ENCODE measurements around the gene DMD.

Gene DMD

GRCh38 chrX:31301941-31302340 is 1909.4 kb downstream of the DMD start:
- Histone ChIP-seq H3K79me2 (ENCODE audit: insufficient read depth, low read length) (no peaks in the 10 kb centered on the region), H3K4me1 (ENCODE audit: insufficient read depth, low read length, poor library complexity, severe bottlenecking) (no peaks in the 10 kb centered on the region), H3K36me3 (ENCODE audit: insufficient read depth, low read length) (no peaks in the 10 kb centered on the region), H2AFZ (ENCODE audit: low read length) (no peak overlapping the region), H3F3A (ENCODE audit: low read depth) (no peaks in the 10 kb centered on the region), H3K9me2 (replicated peaks; ENCODE audit: low read depth, low read length) (no peaks in the 10 kb centered on the region), H3K9me3 (ENCODE audit: insufficient read depth, low read depth, low read length) (no peaks in the 10 kb centered on the region), H3K4me3 (ENCODE audit: low read length, poor library complexity, severe bottlenecking) (no peak overlapping the region), H3K4me2 (ENCODE audit: low read depth, low read length, poor library complexity, severe bottlenecking) (no peak overlapping the region), H4K20me1 (ENCODE audit: insufficient read depth, low read length, poor library complexity, severe bottlenecking) (no peaks in the 10 kb centered on the region), H3K9ac (ENCODE audit: low read depth, low read length, poor library complexity, severe bottlenecking) (no peak overlapping the region), H3K27me3 (ENCODE audit: insufficient read depth, low read length, poor library complexity, severe bottlenecking) (no peaks in the 10 kb centered on the region)
- TF ChIP-seq CTCF (conservative IDR thresholded peaks at IDR 0.05; ENCODE audit: low read length) = no peak
- TF ChIP-seq EZH2phosphoT487 (IDR thresholded peaks at IDR 0.05; ENCODE audit: borderline replicate concordance) = no peak

GRCh38 chrX:31301203-31301602 is 1910.1 kb downstream of the DMD start:
- Histone ChIP-seq H3K79me2 (ENCODE audit: insufficient read depth, low read length) (no peaks in the 10 kb centered on the region), H3K36me3 (ENCODE audit: insufficient read depth, low read length) (no peaks in the 10 kb centered on the region), H3K4me1 (ENCODE audit: insufficient read depth, low read length, poor library complexity, severe bottlenecking) (no peaks in the 10 kb centered on the region), H3K9me3 (ENCODE audit: insufficient read depth, low read depth, low read length) (no peaks in the 10 kb centered on the region), H3K27me3 (ENCODE audit: insufficient read depth, low read length, poor library complexity, severe bottlenecking) (no peaks in the 10 kb centered on the region), H4K20me1 (ENCODE audit: insufficient read depth, low read length, poor library complexity, severe bottlenecking) (no peaks in the 10 kb centered on the region), H3F3A (ENCODE audit: low read depth) (no peaks in the 10 kb centered on the region), H3K9me2 (replicated peaks; ENCODE audit: low read depth, low read length) (no peaks in the 10 kb centered on the region), H3K4me2 (ENCODE audit: low read depth, low read length, poor library complexity, severe bottlenecking) (no peak overlapping the region), H3K9ac (ENCODE audit: low read depth, low read length, poor library complexity, severe bottlenecking) (no peak overlapping the region), H3K4me3 (ENCODE audit: low read length, poor library complexity, severe bottlenecking) (no peak overlapping the region), H2AFZ (ENCODE audit: low read length) (no peak overlapping the region)
- no peak for TF ChIP-seq CTCF (conservative IDR thresholded peaks at IDR 0.05; ENCODE audit: low read length)
- TF ChIP-seq EZH2phosphoT487 (IDR thresholded peaks at IDR 0.05; ENCODE audit: borderline replicate concordance) = no peak

GRCh38 chrX:31298916-31299315 is 1912.4 kb downstream of the DMD start:
- no peaks in the 10 kb centered on the region for H3K4me1 ChIP-seq (ENCODE audit: insufficient read depth, low read length, poor library complexity, severe bottlenecking)
- H3K9me2 ChIP-seq (replicated peaks; ENCODE audit: low read depth, low read length) = no peaks in the 10 kb centered on the region
- no peak overlapping the region for H3K9ac ChIP-seq (ENCODE audit: low read depth, low read length, poor library complexity, severe bottlenecking)
- no peaks in the 10 kb centered on the region for H3K79me2 ChIP-seq (ENCODE audit: insufficient read depth, low read length)
- H3K27me3 ChIP-seq (ENCODE audit: insufficient read depth, low read length, poor library complexity, severe bottlenecking) = no peaks in the 10 kb centered on the region
- no peaks in the 10 kb centered on the region for H3K9me3 ChIP-seq (ENCODE audit: insufficient read depth, low read depth, low read length)
- no peaks in the 10 kb centered on the region for H3K36me3 ChIP-seq (ENCODE audit: insufficient read depth, low read length)
- no peaks in the 10 kb centered on the region for H3F3A ChIP-seq (ENCODE audit: low read depth)
- TF ChIP-seq CTCF (conservative IDR thresholded peaks at IDR 0.05; ENCODE audit: low read length) (no peak), EZH2phosphoT487 (IDR thresholded peaks at IDR 0.05; ENCODE audit: borderline replicate concordance) (no peak)
- H2AFZ ChIP-seq (ENCODE audit: low read length) = no peak overlapping the region
- no peaks in the 10 kb centered on the region for H4K20me1 ChIP-seq (ENCODE audit: insufficient read depth, low read length, poor library complexity, severe bottlenecking)
- H3K4me2 ChIP-seq (ENCODE audit: low read depth, low read length, poor library complexity, severe bottlenecking) = no peak overlapping the region
- H3K4me3 ChIP-seq (ENCODE audit: low read length, poor library complexity, severe bottlenecking) = no peak overlapping the region
